Prostate gland (tissue), 2 donors: ENCODE measurements around the gene ALDH1L2. TPM values are rescaled to one million over a fixed set of nuclear protein-coding genes. Genes with fewer than 3 reads are reported as not detected.
A peak's percentile ranks its signal among the peaks of the same experiment; 100 is the strongest.

Experiments
- DNase-seq: peaks from one replicate; pipeline ENCODE4 v3.0.0-alpha.2; 2019; ENCODE audit warnings: low spot score
- H3K27ac ChIP-seq, 2 donors: fragments of 200-600 bp; sonication (generic); 2 replicates each; pipeline ENCODE4 v1.5.1; 2017 to 2019
- H3K27me3 ChIP-seq: fragments of 200-600 bp; sonication (generic); replicated peaks from 2 replicates; pipeline ENCODE4 v1.5.1; 2019; ENCODE audit not compliant: insufficient read depth
- H3K36me3 ChIP-seq, 2 donors: fragments of 200-600 bp; sonication (generic); 1 replicate in 1 of 2; 2 replicates in 1 of 2; pipeline versions ENCODE4 v1.5.1 to v1.8.1; 2017 to 2019
- H3K4me1 ChIP-seq: fragments of 200-600 bp; sonication (generic); replicated peaks from 2 replicates; pipeline ENCODE4 v1.5.1; 2019
- H3K4me3 ChIP-seq, 2 donors: fragments of 200-600 bp; sonication (generic); 2 replicates each; pipeline ENCODE4 v1.5.1; 2017 to 2019
- H3K9me3 ChIP-seq: fragments of 200-600 bp; sonication (generic); 2 replicates; pipeline ENCODE4 v1.5.1; 2017
- POLR2A ChIP-seq: fragments of 450-650 bp; IDR thresholded peaks from one replicate; pipeline ENCODE4 v1.6.1; 2016; ENCODE audit warnings: antibody characterized with exemption, mild to moderate bottlenecking
- POLR2AphosphoS5 ChIP-seq: sonication (generic); formaldehyde crosslinking; IDR thresholded peaks from one replicate; pipeline ENCODE4 v1.6.1; 2017; ENCODE audit warnings: antibody characterized with exemption
- WGBS: methylation state at CpG from one replicate; pipeline ENCODE4 v1.1.5; 2018; 5-methylcytosine and 5-hydroxymethylcytosine counted together
- intact Hi-C: fragments of 100-400 bp; cut with DNase I; formaldehyde crosslinking; loops from one replicate; pipeline ENCODE4 v1.14.2; 2022
- total RNA-seq, 2 donors: library from RNA; depleted of rRNA; stranded (reverse); fragments of >200 nt; gene quantifications; one replicate each; pipeline ENCODE4 v1.1.0, GENCODE V29; 2016
- TF ChIP-seq, protein P1 (sequence below), 4 experiments: fragments of 200-600 bp in 2 of 4; fragments of 450-650 bp in 2 of 4; sonication (generic) in 2 of 4; IDR thresholded peaks; 1 replicate in 3 of 4; 2 replicates in 1 of 4; pipeline ENCODE4 v1.5.1; 2016 to 2019; ENCODE audit warnings: antibody characterized with exemption in 4 of 4, mild to moderate bottlenecking in 2 of 4, moderate library complexity in 2 of 4

The ALDH1L2 gene
- total RNA-seq: 1 to 10 TPM; 2.6 to 5.3 TPM

DNA sequence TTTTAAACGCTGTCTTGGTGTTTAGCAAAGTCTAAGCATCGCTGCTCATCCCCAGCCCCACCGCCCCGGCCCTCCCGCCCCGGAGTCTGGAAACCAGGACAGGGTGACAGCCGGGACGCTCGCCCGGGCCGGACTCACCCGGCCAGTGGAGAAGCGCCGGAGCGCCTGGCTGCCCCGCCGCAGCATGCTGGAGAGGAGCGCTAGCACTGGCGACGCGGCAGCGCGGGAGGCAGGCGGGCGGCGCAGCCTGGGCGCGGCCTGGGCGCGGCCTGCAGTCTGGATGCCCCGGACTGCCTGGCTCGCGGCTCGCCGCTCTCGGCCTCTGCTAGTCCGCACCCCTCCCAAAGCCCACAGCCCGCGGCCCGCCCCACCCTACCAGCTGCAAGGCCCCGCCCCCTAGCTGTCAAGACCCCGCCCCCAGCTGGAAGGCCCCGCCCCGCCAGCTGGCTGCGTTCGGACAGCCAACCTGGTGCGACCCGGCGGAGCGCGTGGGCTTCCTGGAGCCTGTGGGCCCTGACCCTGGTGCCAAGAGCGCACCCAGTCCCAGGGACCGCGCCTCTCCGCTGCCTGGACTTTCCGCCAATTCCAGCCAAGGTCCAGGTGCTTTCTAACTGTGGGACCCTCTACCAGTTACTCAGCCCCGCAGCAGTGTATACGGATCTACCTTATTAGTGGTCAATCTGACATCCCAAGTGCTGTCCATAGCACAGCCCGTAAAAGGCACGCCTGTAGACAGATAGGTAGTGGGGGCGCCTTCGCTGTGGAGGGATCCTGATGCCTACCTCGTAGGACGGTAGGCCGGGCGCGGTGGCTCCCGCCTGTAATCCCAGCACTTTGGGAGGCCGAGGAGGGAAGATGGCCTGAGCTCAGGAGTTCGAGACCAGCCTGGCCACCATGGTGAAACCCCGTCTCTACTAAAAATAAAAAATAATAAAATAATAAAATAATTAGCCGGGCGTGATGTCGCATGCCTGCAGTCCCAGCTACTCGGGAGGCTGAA is at the start of gene ALDH1L2:
Gene ALDH1L2 (minus strand): TSS at position 208 of the 1,000 bp plus-strand sequence. CDS start 22 bp downstream, at position 186.
- no peaks in the 10 kb centered on the region for H3K27me3 ChIP-seq
- intact Hi-C loops: no loop called here
- peak; percentile 54 for DNase-seq
- H3K4me1 ChIP-seq: no peaks in the 10 kb centered on the region
- 31% methylated on average over 50 of the region's 75 CpGs for WGBS
- H3K27ac ChIP-seq: peak within 1 kb of the TSS in 1 of 2 donors; percentile 20
- H3K4me3 ChIP-seq: peak within 1 kb of the TSS; percentile 31 to 37
- no peaks in the 10 kb centered on the region for H3K36me3 ChIP-seq
- no peak for TF ChIP-seq POLR2AphosphoS5
- TF ChIP-seq POLR2A: no peak
- TF ChIP-seq, protein P1, sequence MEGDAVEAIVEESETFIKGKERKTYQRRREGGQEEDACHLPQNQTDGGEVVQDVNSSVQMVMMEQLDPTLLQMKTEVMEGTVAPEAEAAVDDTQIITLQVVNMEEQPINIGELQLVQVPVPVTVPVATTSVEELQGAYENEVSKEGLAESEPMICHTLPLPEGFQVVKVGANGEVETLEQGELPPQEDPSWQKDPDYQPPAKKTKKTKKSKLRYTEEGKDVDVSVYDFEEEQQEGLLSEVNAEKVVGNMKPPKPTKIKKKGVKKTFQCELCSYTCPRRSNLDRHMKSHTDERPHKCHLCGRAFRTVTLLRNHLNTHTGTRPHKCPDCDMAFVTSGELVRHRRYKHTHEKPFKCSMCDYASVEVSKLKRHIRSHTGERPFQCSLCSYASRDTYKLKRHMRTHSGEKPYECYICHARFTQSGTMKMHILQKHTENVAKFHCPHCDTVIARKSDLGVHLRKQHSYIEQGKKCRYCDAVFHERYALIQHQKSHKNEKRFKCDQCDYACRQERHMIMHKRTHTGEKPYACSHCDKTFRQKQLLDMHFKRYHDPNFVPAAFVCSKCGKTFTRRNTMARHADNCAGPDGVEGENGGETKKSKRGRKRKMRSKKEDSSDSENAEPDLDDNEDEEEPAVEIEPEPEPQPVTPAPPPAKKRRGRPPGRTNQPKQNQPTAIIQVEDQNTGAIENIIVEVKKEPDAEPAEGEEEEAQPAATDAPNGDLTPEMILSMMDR (IDR thresholded peaks at IDR 0.05): no peak
- no peaks in the 10 kb centered on the region for H3K9me3 ChIP-seq

DNA sequence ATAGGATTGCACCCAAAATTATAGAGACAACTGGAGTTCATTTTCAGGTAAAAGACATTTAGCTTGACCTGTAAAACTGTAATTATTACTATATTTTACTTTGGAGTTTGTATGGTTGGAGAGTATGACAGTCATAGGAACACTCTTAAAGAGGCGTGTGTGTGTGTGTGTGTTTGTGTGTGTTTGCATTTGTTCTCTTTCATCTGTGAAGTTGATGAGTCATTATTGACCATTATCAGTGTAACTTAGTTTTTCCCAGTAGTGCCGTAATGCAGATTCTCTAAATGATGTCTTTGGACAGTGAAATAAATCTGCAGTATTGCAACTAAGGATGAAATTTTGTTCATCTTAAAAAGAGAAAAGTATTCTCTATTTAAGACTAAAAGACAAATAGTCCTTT is 36.3 kb upstream of the ALDH1L2 start:
- WGBS: 64% methylated on average over 2 of the region's 2 CpGs
- Histone ChIP-seq H3K27ac (no peak overlapping the region), H3K4me1 (no peaks in the 10 kb centered on the region), H3K36me3 (no peaks in the 10 kb centered on the region), H3K4me3 (no peak overlapping the region), H3K9me3 (no peaks in the 10 kb centered on the region), H3K27me3 (no peaks in the 10 kb centered on the region)
- TF ChIP-seq POLR2AphosphoS5 (no peak), POLR2A (no peak)
- TF ChIP-seq, protein P1 (IDR thresholded peaks at IDR 0.05): no peak
- intact Hi-C loops: no loop called here
- DNase-seq: no peak

DNA sequence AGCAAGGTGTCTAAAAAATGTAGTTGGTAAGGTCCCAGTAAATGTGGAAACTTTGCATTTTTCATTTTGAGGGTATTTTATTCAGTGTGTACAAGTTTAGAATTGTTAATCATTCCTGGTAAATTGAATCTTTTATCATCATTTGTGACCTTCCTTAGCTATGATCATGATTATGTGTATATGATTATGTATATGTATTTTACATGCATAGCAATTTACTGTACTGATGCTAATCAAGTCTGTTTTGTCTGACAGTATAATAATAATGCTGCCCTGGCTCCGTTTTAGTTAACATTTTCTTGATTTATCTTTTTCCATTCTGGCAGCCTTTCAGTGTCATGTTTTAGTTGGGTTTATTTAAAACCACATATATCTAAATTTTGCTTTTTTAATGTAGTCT is 32.7 kb upstream of the ALDH1L2 start:
- WGBS: 88% methylated on average over 1 of the region's 1 CpG
- H3K9me3 ChIP-seq: no peaks in the 10 kb centered on the region
- H3K4me1 ChIP-seq: no peaks in the 10 kb centered on the region
- H3K36me3 ChIP-seq: no peaks in the 10 kb centered on the region
- H3K4me3 ChIP-seq: no peak overlapping the region
- intact Hi-C loops: no loop called here
- no peak overlapping the region for H3K27ac ChIP-seq
- TF ChIP-seq, protein P1 (IDR thresholded peaks at IDR 0.05): no peak
- no peak for DNase-seq
- H3K27me3 ChIP-seq: no peaks in the 10 kb centered on the region

DNA sequence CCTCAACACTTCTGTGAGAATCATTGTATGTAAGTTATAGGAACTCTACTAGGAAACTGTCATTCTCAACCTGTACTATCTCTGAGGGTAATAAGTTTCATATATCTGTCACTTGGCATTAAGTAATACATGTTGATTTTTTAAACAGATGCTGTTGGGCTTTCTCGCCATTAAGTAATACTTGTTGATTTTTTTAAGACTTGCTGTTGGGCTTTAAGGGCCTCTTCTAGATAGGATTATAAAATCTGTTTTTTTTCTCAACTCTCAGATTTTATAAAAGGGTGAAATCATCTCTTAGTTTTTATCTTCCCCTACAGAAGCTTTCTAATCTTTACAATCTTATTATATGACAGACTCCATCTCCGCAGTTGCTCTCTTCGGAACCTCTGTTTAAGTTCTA is 28.8 kb upstream of the ALDH1L2 start:
- H3K4me3 ChIP-seq: no peak overlapping the region
- intact Hi-C loops: no loop called here
- no peaks in the 10 kb centered on the region for H3K9me3 ChIP-seq
- H3K36me3 ChIP-seq: no peaks in the 10 kb centered on the region
- 83% methylated on average over 3 of the region's 3 CpGs for WGBS
- no peak for DNase-seq
- H3K4me1 ChIP-seq: no peaks in the 10 kb centered on the region
- TF ChIP-seq POLR2AphosphoS5: no peak
- TF ChIP-seq, protein P1 (IDR thresholded peaks at IDR 0.05): no peak
- TF ChIP-seq POLR2A: no peak
- no peak overlapping the region for H3K27ac ChIP-seq
- no peaks in the 10 kb centered on the region for H3K27me3 ChIP-seq

DNA sequence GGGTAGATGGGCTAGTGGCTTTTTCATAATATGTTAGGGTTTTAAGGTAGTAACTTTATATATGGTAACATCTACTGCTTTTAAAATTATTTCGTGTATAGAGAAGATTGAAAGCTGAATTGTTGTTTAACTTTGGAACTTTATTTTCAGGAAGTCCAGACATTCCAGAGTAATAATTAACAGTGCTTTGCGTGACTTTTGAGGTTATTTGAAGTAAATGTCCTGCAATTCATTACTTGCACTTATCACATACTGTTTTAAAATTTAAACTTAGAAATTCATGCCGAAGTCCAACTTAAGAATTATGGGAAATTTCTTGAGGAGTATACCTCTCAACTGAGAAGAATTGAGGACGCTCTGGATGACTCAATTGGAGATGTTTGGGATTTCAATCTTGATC is 26.6 kb upstream of the ALDH1L2 start:
- Histone ChIP-seq H3K27me3 (no peaks in the 10 kb centered on the region), H3K27ac (no peak overlapping the region), H3K4me3 (no peak overlapping the region), H3K9me3 (no peaks in the 10 kb centered on the region), H3K4me1 (no peaks in the 10 kb centered on the region), H3K36me3 (no peaks in the 10 kb centered on the region)
- 78% methylated on average over 4 of the region's 4 CpGs for WGBS
- intact Hi-C loops: no loop called here
- no peak for DNase-seq
- TF ChIP-seq, protein P1 (IDR thresholded peaks at IDR 0.05): no peak
- TF ChIP-seq POLR2AphosphoS5: no peak
- TF ChIP-seq POLR2A: no peak
